Spleen (tissue), 7 donors: ENCODE measurements around the gene SLC26A1.
A peak's percentile ranks its signal among the peaks of the same experiment; 100 is the strongest.

ENCODE experiments used
- POLR2A ChIP-seq, 3 donors: fragments of 450-650 bp; IDR thresholded peaks; one replicate each; pipeline ENCODE4 v1.5.1; 2017; ENCODE audit warnings: antibody characterized with exemption in 3 of 3, mild to moderate bottlenecking in 1 of 3
- POLR2AphosphoS5 ChIP-seq, 3 donors: sonication (generic); formaldehyde crosslinking; IDR thresholded peaks; one replicate each; pipeline ENCODE4 v1.5.1; 2017; ENCODE audit warnings: antibody characterized with exemption in 3 of 3
- TF ChIP-seq, protein P1 (sequence below), 11 experiments: fragments of 200-600 bp in 7 of 11; fragments of 450-650 bp in 4 of 11; sonication (generic) in 4 of 11; IDR thresholded peaks in 8 of 11; conservative IDR thresholded peaks in 3 of 11; 1 replicate in 7 of 11; 2 replicates in 4 of 11; pipeline versions ENCODE4 v1.4.0 to v1.8.0; 2016 to 2021; ENCODE audit warnings: antibody characterized with exemption in 11 of 11, inconsistent platforms in 4 of 11, mild to moderate bottlenecking in 1 of 11
- donor health status: DM: no; HTN: no; CAD: no; lungs with moderate emphysema.
- donor health status: DM: no; HTN: no; CAD: no.
- donor health status: DM: no; HTN: no; CAD: no.

GRCh38 chr4:1002131-1002630 is 9.0 kb upstream of the SLC26A1 start:
- TF ChIP-seq, protein P1, sequence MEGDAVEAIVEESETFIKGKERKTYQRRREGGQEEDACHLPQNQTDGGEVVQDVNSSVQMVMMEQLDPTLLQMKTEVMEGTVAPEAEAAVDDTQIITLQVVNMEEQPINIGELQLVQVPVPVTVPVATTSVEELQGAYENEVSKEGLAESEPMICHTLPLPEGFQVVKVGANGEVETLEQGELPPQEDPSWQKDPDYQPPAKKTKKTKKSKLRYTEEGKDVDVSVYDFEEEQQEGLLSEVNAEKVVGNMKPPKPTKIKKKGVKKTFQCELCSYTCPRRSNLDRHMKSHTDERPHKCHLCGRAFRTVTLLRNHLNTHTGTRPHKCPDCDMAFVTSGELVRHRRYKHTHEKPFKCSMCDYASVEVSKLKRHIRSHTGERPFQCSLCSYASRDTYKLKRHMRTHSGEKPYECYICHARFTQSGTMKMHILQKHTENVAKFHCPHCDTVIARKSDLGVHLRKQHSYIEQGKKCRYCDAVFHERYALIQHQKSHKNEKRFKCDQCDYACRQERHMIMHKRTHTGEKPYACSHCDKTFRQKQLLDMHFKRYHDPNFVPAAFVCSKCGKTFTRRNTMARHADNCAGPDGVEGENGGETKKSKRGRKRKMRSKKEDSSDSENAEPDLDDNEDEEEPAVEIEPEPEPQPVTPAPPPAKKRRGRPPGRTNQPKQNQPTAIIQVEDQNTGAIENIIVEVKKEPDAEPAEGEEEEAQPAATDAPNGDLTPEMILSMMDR (IDR thresholded peaks at IDR 0.05 in 8 of 11, conservative IDR thresholded peaks at IDR 0.05 in 3 of 11) = no peak
- TF ChIP-seq POLR2A (IDR thresholded peaks at IDR 0.05) (no peak), POLR2AphosphoS5 (IDR thresholded peaks at IDR 0.05) (peak; percentile 4 to 61 (median 46))
